HG03045 (cell line): ENCODE data around the gene OR2AG1.

Source experiments
- ATAC-seq: cut with Tn5 transposase; IDR thresholded peaks from one replicate; pipeline ENCODE4 v1.9.1; 2021; ENCODE audit warnings: mild to moderate bottlenecking, moderate library complexity; ENCODE audit not compliant: unreplicated experiment

Gene OR2AG1

GRCh38 chr11:6782720-6783119, at the start of gene OR2AG1:
TSS of gene OR2AG1 (plus strand) at chr11:6783020. CDS start at chr11:6785038, 2,018 bp downstream.
- ATAC-seq, result no peak

- ATAC-seq, result no peak
Observed at GRCh38 chr11:6733326-6734275, 49.2 kb upstream of the OR2AG1 start.

GRCh38 chr11:6734616-6735015, 48.2 kb upstream of the OR2AG1 start:
- ATAC-seq, result no peak

- no peak for ATAC-seq
Observed at GRCh38 chr11:6735306-6735705, 47.5 kb upstream of the OR2AG1 start.

GRCh38 chr11:6736495-6737121, 46.2 kb upstream of the OR2AG1 start:
- ATAC-seq, result no peak

- peak; percentile 73 for ATAC-seq
Observed at GRCh38 chr11:6737872-6738466, 44.9 kb upstream of the OR2AG1 start.

GRCh38 chr11:6738590-6738989, 44.2 kb upstream of the OR2AG1 start:
- ATAC-seq, result no peak

GRCh38 chr11:6742260-6742659, 40.6 kb upstream of the OR2AG1 start:
- no peak for ATAC-seq

GRCh38 chr11:6745018-6745417, 37.8 kb upstream of the OR2AG1 start:
- no peak for ATAC-seq

GRCh38 chr11:6745465-6746015, 37.3 kb upstream of the OR2AG1 start:
- ATAC-seq, result no peak

GRCh38 chr11:6746086-6746618, 36.7 kb upstream of the OR2AG1 start:
- ATAC-seq, result peak; percentile 84

GRCh38 chr11:6746626-6747025, 36.2 kb upstream of the OR2AG1 start:
- ATAC-seq, result no peak

GRCh38 chr11:6747097-6747668, 35.6 kb upstream of the OR2AG1 start:
- no peak for ATAC-seq

GRCh38 chr11:6755303-6755952, 27.4 kb upstream of the OR2AG1 start:
- no peak for ATAC-seq

- ATAC-seq, result no peak
Observed at GRCh38 chr11:6755953-6756347, 26.9 kb upstream of the OR2AG1 start.

GRCh38 chr11:6757373-6757967, 25.4 kb upstream of the OR2AG1 start:
- ATAC-seq, result no peak

GRCh38 chr11:6771926-6772893, 10.6 kb upstream of the OR2AG1 start, which contains the start of gene OR2AG2:
TSS of gene OR2AG2 (minus strand) at chr11:6771976. CDS start at chr11:6768957, 3,019 bp downstream.
- ATAC-seq, result peak; percentile 83

GRCh38 chr11:6778518-6778917, 4.3 kb upstream of the OR2AG1 start:
- no peak for ATAC-seq

GRCh38 chr11:6780829-6781228, 2.0 kb upstream of the OR2AG1 start:
- ATAC-seq, result no peak
